SJCRH30 (cell line): ENCODE results near the gene PTGFRN. TPM values are rescaled to one million over a fixed set of nuclear protein-coding genes. Genes with fewer than 3 reads are reported as not detected.

ENCODE experiments used
- DNase-seq, 2 experiments: peaks; one replicate each; pipeline ENCODE4 v3.0.0-alpha.2; 2015 to 2020
- H3K27ac ChIP-seq: fragments of 250-450 bp; sonication (Bioruptor Pico); 2 replicates; pipeline ENCODE4 v1.5.1; 2020; ENCODE audit warnings: mild to moderate bottlenecking, moderate library complexity
- H3K27me3 ChIP-seq: fragments of 250-450 bp; sonication (Bioruptor Pico); 2 replicates; pipeline ENCODE4 v1.5.1; 2020; ENCODE audit warnings: mild to moderate bottlenecking, moderate library complexity
- H3K36me3 ChIP-seq: fragments of 250-450 bp; sonication (Bioruptor Pico); 2 replicates; pipeline ENCODE4 v1.5.1; 2020; ENCODE audit warnings: mild to moderate bottlenecking, moderate library complexity
- H3K4me1 ChIP-seq: fragments of 250-450 bp; sonication (Bioruptor Pico); 2 replicates; pipeline ENCODE4 v1.5.1; 2020; ENCODE audit warnings: mild to moderate bottlenecking, moderate library complexity
- H3K4me3 ChIP-seq: fragments of 250-450 bp; sonication (Bioruptor Pico); 2 replicates; pipeline ENCODE4 v1.5.1; 2020; ENCODE audit warnings: mild to moderate bottlenecking, moderate library complexity
- H3K9me3 ChIP-seq: fragments of 250-450 bp; sonication (Bioruptor Pico); replicated peaks from 2 replicates; pipeline ENCODE4 v1.5.1; 2020; ENCODE audit warnings: mild to moderate bottlenecking, moderate library complexity
- total RNA-seq: library from RNA; depleted of rRNA; stranded (reverse); fragments of >200 nt; shearing (Covaris generic); gene quantifications from 2 replicates; pipeline ENCODE4 v1.2.3, GENCODE V29; 2014

Gene PTGFRN
- total RNA-seq, 1 experiment from 2014 or later, result 146 TPM

GRCh38 chr1:116916002-116916401, 6.3 kb downstream of the PTGFRN start:
- no peak for DNase-seq
- no peaks in the 10 kb centered on the region for H3K27me3 ChIP-seq
- H3K27ac ChIP-seq, result no peak overlapping the region
- H3K9me3 ChIP-seq, result no peaks in the 10 kb centered on the region
- H3K4me3 ChIP-seq, result no peak overlapping the region
- peaks cover 2% of the 10 kb centered on the region; the same call in 1 of the 2 replicates for H3K36me3 ChIP-seq
- peaks cover 9% of the 10 kb centered on the region; the same call in 1 of the 2 replicates for H3K4me1 ChIP-seq

- no peaks in the 10 kb centered on the region for H3K9me3 ChIP-seq
- DNase-seq, result no peak
- H3K4me1 ChIP-seq, result peaks cover 3% of the 10 kb centered on the region; the same call in 1 of the 2 replicates
- no peaks in the 10 kb centered on the region for H3K27me3 ChIP-seq
- peaks cover 2% of the 10 kb centered on the region; the same call in 1 of the 2 replicates for H3K36me3 ChIP-seq
- H3K27ac ChIP-seq, result no peak overlapping the region
- H3K4me3 ChIP-seq, result no peak overlapping the region
Observed at GRCh38 chr1:116916533-116917445, 7.1 kb downstream of the PTGFRN start.

DNA sequence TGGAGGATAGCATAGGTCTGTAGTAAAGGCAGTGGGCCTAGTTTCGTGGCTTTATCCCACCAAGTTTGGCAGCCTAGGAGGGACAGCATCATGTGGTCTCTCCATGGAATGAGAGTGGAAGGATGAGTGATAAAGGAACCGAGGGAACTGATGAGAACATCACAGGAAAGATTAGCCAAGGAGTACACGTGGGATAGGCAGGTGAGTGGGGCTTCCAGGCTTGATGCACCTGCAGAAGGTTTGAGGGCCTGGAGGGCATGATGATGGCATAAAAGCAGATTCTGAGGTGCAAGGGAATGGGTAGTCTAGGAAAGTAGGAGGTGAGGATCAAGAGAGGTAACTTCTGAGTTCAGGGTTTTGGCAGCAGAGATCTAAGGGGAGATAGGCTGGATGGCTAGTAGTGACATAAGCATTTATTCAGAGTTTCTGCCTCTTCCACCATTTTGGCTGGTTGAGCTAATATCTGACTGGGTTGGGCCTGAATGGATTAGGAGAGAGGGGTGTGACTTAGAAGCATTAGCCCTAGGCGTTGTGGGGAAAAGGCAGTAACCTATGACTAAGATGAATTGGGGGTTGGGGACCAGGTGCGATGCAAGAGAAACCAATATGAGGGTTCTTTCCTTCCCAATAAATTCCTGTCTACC, 9.1 kb downstream of the PTGFRN start:
- no peak for DNase-seq
- Histone ChIP-seq H3K4me3 (no peak overlapping the region), H3K4me1 (no peaks in the 10 kb centered on the region)

DNA sequence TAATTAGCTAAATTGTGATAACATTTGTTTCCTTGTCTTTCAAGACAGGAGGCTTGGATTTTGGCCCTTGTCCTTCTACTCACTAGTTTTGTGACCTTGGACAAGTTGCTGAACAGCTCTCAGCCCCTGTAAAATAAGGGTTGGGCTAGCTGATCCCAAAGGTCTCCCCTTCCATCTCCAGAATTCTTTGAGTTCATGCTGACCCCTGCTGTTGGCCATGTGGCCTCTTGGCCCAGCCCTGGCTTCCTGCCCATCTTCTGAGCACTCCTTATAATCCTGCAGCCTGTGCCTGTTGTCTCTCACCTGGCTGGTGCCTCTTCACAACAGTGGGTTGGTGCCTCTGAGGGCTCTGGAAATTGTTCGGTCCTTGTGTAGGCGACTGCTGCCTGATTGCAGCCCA, 10.1 kb downstream of the PTGFRN start:
- Histone ChIP-seq H3K4me1 (no peaks in the 10 kb centered on the region), H3K36me3 (0 out of 2 replicates have a peak, but pooled peaks cover 8% of the 10 kb centered on the region), H3K9me3 (no peaks in the 10 kb centered on the region), H3K4me3 (no peak overlapping the region), H3K27ac (no peak overlapping the region), H3K27me3 (no peaks in the 10 kb centered on the region)
- DNase-seq, result peak in 1 of 2 experiments; percentile 10

More for the DNA sequence above, 9.1 kb downstream of the PTGFRN start:
- no peaks in the 10 kb centered on the region for H3K9me3 ChIP-seq
- no peaks in the 10 kb centered on the region for H3K27me3 ChIP-seq
- H3K27ac ChIP-seq, result no peak overlapping the region
- 0 out of 2 replicates have a peak, but pooled peaks cover 5% of the 10 kb centered on the region for H3K36me3 ChIP-seq

DNA sequence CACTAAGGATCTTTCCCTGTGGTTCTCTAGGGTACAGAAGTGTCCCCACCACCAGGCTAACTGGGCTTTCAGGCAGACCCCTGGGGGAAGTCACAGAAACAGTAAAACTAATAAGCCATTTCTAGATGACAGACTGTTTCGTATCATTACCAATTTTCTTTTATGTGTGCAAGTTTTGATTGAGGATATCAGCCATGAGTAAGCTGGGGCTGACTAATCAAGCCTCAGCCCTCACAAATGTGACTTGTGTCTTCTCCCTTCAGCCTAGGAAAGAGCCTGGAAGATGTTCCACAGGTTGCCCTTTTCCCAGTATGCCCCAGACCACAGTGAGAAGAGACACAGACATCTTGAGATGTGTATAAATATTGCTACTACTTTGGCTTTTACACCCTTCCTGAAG, 10.5 kb downstream of the PTGFRN start:
- DNase-seq, result no peak
- H3K36me3 ChIP-seq, result 0 out of 2 replicates have a peak, but pooled peaks cover 8% of the 10 kb centered on the region
- H3K4me1 ChIP-seq, result no peaks in the 10 kb centered on the region
- H3K27me3 ChIP-seq, result no peaks in the 10 kb centered on the region
- no peaks in the 10 kb centered on the region for H3K9me3 ChIP-seq
- no peak overlapping the region for H3K27ac ChIP-seq
- no peak overlapping the region for H3K4me3 ChIP-seq

GRCh38 chr1:116921301-116921885, 11.7 kb downstream of the PTGFRN start:
- Histone ChIP-seq H3K4me3 (no peak overlapping the region), H3K27me3 (no peaks in the 10 kb centered on the region), H3K36me3 (0 out of 2 replicates have a peak, but pooled peaks cover 8% of the 10 kb centered on the region), H3K9me3 (no peaks in the 10 kb centered on the region), H3K4me1 (no peaks in the 10 kb centered on the region), H3K27ac (no peak overlapping the region)
- no peak for DNase-seq

GRCh38 chr1:116921937-116922336, 12.2 kb downstream of the PTGFRN start:
- Histone ChIP-seq H3K36me3 (0 out of 2 replicates have a peak, but pooled peaks cover 8% of the 10 kb centered on the region), H3K27ac (no peak overlapping the region), H3K4me1 (no peaks in the 10 kb centered on the region), H3K4me3 (no peak overlapping the region), H3K27me3 (no peaks in the 10 kb centered on the region), H3K9me3 (no peaks in the 10 kb centered on the region)
- no peak for DNase-seq

- no peak overlapping the region for H3K27ac ChIP-seq
Observed at GRCh38 chr1:116923421-116923820, 13.7 kb downstream of the PTGFRN start.

DNA sequence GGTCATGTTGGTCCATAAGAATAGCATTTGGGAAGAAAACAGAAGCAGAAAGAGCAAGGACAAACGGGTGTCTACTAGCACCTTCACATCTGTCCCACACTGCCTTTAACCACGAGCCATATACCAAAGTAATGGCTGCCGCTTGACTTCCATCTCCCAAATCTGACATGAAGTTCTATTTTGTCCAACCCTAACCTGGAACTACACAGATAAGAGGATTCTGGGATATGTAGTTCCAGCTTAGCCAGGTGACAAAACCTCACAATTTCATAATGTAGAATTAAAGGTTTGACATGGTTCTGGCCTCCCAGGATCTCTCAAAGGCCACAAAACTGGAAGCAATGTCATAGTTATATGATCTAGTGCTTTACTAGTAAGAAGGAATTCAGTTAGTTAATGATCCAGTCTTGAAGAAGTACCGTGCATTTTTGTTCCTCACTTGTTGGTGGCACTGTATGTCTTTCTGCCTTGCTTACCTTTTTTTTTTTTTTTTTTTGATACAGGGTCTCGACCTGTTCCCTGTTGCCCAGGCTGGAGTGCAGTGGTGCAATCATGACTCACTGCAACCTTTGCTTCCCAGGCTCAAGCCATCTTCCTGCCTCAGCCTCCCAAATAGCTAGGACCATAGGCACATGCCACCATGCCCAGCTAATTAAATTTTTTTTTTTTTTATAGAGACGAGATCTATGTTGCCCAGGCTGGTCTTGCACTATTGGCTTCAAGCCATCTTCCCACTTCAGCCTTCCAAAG, 17.5 kb downstream of the PTGFRN start:
- no peak overlapping the region for H3K4me3 ChIP-seq
- H3K27ac ChIP-seq, result no peak overlapping the region
- H3K9me3 ChIP-seq, result no peaks in the 10 kb centered on the region
- DNase-seq, result no peak
- no peaks in the 10 kb centered on the region for H3K4me1 ChIP-seq
- H3K36me3 ChIP-seq, result peaks cover 6% of the 10 kb centered on the region; the same call in 1 of the 2 replicates
- H3K27me3 ChIP-seq, result no peaks in the 10 kb centered on the region

More at GRCh38 chr1:116923421-116923820, 13.7 kb downstream of the PTGFRN start:
- DNase-seq, result no peak
- Histone ChIP-seq H3K27me3 (no peaks in the 10 kb centered on the region), H3K9me3 (no peaks in the 10 kb centered on the region), H3K4me1 (no peaks in the 10 kb centered on the region), H3K36me3 (0 out of 2 replicates have a peak, but pooled peaks cover 6% of the 10 kb centered on the region), H3K4me3 (no peak overlapping the region)

- no peak overlapping the region for H3K4me3 ChIP-seq
- peaks cover 16% of the 10 kb centered on the region; the same call in 1 of the 2 replicates for H3K36me3 ChIP-seq
- H3K27ac ChIP-seq, result no peak overlapping the region
- H3K9me3 ChIP-seq, result no peaks in the 10 kb centered on the region
- no peak for DNase-seq
- H3K4me1 ChIP-seq, result 0 out of 2 replicates have a peak, but pooled peaks cover 4% of the 10 kb centered on the region
- no peaks in the 10 kb centered on the region for H3K27me3 ChIP-seq
Observed at GRCh38 chr1:116929961-116930592, 20.4 kb downstream of the PTGFRN start.

DNA sequence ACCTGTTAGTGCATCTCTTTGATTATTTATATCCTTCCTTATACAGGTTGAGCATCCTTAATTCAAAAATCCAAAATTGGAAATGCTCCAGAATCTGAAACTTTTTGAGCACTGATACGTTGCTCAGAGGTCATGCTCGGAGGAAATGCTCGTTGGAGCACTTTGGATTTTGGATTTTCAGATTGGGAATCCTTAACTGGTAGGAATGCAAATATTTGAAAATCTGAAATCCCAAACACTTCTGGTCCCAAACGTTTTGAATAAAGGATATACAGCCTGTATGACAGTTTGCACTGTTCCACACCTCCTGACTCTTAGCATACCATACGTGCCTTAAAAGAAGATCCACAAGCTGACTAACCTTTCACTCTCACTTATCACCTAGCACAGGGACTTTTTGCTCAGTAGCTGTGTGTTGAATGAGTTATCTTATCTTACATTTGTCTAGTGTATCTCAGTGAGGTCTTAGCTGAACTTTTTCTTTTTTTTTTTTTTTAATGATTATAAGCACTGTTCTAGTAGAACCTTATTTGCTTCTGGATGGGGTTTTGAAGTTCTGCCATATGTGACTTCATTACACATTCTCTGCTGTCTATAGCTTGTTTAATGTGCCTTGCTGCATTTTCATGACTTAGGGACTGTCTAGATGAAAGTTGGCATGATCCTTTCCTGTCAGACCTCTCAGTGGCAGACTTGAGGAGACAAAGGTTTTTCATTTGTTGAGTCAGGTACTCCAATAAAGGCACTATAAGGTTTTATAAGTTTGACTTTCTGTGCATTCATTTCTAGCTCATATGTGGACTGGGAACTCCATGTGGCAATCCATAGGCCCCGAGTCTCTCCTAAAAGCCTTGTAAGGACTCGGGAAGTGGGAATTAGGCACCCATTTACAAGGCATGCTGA, 21.6 kb downstream of the PTGFRN start:
- Histone ChIP-seq H3K27me3 (no peaks in the 10 kb centered on the region), H3K4me3 (no peak overlapping the region), H3K36me3 (peaks cover 16% of the 10 kb centered on the region; the same call in 1 of the 2 replicates), H3K4me1 (0 out of 2 replicates have a peak, but pooled peaks cover 4% of the 10 kb centered on the region), H3K9me3 (no peaks in the 10 kb centered on the region), H3K27ac (no peak overlapping the region)
- DNase-seq, result no peak

GRCh38 chr1:116933606-116934515, 24.1 kb downstream of the PTGFRN start:
- H3K4me1 ChIP-seq, result 0 out of 2 replicates have a peak, but pooled peaks cover 4% of the 10 kb centered on the region
- H3K27ac ChIP-seq, result no peak overlapping the region
- no peak for DNase-seq
- H3K9me3 ChIP-seq, result no peaks in the 10 kb centered on the region
- H3K36me3 ChIP-seq, result peaks cover 16% of the 10 kb centered on the region; the same call in 1 of the 2 replicates
- no peak overlapping the region for H3K4me3 ChIP-seq
- no peaks in the 10 kb centered on the region for H3K27me3 ChIP-seq
